CD4-positive, alpha-beta T cell treated with Interferon alpha-2 for 1 hour (primary cell): ENCODE results near the gene ST8SIA3.
"Not testable (repeated sequence)": the region's sequence is repeated elsewhere in the genome, so short reads cannot be mapped to it uniquely, and the experiment has no call there.

Experiments used
- DNase-seq, 2 donors: peaks; one replicate each; pipeline ENCODE4 v3.0.0-alpha.2; 2020 to 2022

The ST8SIA3 gene

DNA sequence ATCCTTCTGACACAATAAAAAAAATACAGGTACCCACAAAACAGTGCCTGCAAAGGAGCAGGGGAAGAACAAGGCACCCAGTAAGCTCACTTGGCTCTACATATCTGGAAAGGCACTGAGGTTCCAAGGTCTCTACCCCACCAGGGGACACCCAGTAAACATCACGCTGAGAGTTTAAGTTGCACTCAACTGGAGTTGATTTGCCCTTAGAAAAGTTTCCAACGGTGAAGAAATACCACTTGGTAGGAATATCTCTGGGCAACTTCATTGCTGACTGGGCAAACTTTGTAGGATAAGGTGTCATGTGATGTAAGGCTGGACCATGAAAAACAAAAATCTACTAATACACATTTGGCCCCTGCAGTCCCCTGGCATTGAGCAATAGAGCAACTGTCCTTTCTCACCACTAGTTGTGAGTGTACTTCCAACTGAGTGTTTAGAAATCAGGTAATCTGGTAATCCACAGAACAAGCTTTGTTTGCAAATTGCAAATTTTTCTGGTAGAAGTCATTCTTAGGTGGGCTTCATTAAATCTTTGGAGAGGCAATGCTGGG, 14.2 kb downstream of the ST8SIA3 start:
- DNase-seq, result no peak

DNA sequence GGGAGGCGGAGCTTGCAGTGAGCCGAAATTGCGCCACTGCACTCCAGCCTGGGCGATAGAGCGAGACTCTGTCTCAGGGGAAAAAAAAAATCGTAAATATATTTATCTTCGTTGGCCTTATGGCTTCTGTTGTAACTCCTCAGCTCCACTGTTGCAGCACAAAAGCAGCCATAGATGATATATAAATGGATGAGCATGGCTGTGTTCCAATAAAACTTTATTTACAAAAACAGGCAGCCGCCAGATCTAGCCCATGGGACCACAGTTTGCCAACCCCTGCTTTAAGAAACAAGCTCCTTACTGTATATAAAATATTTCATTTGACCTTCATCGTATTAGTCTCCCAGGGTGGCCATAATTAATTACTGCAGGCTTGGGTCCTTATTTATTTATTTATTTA, 20.1 kb downstream of the ST8SIA3 start:
- DNase-seq, result no peak

DNA sequence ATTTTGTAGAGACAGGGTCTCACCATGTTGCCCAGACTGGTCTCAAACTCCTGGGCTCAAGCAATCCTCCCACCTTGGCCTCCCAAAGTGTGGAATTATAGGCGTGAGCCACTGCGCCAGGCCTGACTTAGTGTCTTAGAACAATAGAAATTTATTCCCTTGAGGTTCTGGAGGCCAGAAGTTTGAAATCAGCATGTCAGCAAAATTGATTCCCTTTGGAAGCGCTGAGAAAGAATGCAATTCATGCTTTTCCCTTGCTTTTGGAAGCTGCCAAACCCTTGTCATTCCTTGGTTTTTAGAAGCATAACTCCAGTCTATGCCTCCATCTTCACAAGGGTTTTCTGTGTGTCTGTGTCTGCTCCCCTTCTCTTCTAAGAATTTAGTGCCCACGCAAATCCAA, 20.7 kb downstream of the ST8SIA3 start:
- no peak for DNase-seq

DNA sequence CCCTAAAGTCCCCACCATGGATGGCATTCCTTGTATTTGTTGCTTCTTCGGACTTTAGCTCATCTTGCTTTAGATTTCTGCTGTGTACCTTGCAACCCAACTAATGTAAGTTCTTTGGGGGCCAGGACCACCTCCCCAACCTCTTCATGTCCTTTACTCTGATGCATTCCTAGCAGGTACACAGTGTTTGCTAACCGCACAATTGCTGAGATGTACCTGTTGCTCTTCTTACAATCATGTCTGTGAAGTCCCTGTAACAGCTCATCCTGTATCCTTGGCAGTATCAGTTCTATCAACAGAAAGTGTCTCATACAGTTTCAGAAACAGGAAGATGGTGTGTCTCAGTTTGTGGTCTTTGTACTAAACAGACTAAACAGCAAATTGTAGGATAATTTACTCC, 24.1 kb downstream of the ST8SIA3 start:
- DNase-seq, result no peak

DNA sequence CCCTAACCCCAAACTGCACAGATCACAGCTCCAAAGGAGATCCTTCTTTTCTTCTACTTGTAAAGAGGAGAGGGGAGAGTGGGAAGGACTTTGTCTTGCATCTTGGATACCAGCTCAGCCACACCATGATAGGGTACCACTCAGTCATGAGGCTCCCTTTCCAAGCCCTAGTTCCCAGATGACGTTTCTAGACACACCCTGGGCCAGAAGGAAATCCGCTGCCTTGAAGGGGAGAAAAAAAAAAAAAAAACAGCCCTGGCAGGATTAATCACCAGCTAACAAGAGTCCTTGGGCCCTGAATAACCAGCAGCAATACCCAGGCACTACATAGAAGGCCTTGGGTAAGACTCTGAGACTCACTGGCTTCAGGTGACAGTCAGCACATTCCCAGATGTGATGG, 36.9 kb downstream of the ST8SIA3 start:
- DNase-seq, result no peak

DNA sequence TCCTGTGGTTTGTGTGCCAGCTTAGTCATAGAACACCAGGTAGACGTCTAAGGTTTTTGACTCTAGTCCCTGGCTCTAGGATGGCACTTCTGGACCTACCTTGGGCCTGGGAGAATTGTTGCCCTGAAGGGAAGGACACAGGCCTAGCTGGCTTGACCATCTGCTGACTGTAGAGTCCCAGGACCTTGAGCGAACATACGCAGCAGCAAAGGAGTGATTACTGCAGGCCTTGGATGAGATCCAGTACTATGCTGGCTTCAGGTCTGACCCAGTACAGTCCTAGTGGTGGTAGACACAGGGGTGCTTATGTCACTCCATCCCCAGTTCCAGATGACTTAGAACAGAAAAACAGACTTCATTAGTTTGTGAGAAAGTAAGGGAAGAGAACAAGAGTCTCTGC, 37.7 kb downstream of the ST8SIA3 start:
- DNase-seq, result no peak

DNA sequence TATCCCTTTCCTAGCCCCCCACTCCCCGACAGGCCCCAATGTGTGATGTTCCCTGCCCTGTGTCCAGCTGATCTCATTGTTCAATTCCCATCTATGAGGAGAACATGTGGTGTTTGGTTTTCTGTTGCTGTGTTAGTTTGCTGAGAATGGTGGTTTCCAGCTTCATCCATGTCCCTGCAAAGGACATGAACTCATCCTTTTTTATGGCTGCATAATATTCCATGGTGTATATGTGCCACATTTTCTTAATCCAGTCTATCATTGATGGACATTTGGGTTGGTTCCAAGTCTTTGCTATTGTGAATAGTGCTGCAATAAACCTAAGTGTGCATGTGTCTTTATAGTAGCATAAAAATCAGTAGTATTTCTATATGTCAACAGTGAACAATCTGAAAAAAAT, 42.4 kb downstream of the ST8SIA3 start:
- not testable (repeated sequence) for DNase-seq

DNA sequence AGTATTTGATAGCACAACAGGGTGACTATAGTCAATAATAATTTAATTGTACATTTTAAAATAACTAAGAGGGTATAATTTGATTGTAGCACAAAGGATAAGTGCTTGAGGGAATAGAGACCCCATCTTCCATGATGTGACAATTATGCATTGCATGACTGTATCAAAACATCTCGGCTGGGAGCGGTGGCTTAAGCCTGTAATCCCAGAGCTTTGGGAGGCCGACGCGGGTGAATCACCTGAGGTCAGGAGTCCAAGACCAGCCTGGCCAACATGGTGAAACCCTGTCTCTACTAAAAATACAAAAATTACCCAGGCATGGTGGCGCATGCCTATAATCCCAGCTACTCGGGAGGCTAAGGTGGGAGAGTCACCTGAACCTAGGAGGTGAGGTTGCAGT, 44.5 kb downstream of the ST8SIA3 start:
- DNase-seq, result not testable (repeated sequence)

DNA sequence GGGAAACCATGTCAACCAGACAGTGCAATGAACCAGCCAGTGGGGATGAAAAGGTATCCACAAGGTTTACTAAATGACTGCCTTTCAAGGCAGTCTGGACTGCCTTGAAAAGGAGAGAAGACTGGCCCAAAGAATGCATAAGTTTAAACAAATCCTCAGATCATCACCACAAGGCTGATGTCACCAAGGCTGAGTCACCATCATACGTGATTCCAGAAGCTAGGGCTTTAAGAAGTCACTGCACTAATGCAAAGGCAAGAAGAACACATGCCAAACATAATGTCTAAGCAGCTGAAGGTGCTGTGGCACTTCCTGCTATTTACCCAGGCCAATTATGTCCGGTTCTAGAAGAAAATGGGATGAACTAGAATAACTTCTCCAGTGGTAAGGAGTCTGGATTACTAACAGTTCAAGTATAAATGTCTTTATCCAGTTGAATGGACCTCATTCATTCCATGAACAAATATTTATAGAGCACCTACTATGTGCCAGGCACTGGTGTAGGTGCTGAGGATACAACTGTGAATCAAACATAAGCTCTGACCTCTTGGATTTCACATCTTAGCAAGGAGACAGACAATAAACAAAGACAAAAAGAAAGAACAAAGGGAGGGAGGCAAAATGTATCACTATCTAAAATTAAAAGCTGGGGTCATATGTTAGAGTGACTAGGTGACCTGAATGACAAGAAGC, 45.2 kb downstream of the ST8SIA3 start:
- no peak for DNase-seq

DNA sequence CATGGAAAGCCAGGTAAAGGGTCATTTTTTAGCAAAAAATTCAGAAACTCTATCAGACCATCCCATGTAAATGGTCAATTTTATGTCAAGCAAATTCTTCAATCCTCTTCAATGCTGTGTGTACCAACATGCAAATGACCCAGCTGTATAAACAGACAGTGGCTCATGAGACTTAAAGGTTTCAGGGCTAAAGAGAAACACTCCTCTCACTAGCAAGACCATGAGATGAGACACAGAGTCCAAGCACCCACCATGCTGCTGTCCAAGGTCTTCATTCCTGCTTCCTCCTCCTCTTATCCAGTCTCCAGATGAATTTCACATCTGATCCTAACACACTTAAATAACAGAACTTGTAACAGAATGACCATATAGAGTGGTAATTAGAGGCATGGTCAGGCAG, 52.0 kb downstream of the ST8SIA3 start:
- DNase-seq, result no peak

DNA sequence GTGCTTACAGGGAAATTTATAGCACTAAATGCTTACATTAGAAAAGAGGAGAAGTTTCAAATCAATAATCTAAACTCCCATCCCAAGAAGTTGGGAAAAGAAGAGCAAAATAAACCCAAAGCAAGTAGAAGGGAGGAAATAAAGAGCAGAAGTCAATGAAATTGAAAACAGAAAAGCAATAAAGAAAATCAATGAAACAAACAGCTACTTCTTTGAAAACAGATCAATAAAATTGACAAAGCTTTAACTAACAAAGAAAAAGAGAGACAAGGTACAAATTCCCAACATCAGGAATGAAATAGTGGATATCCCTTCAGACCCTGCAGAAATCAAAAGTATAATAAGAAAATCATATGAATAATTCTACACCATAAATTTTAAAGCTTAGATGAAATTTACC, 57.3 kb downstream of the ST8SIA3 start:
- no peak for DNase-seq

DNA sequence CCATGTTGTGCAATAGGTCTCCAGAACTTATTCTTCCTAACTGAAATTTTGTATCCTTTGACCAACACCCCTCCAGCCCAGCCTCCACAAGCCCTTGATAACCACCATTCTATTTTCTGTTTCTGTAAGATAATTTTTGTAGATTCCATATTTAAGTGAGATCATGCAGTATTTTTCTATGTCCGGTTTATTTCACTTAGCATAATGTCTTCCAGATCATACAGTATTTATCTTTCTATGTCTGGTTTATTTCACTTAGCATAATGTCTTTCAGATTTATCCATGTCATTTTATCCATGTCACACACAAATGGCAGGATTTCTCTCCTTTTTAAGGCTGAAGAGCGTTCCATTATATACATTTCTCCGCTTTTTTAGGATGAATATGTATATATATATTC, 58.4 kb downstream of the ST8SIA3 start:
- no peak for DNase-seq

DNA sequence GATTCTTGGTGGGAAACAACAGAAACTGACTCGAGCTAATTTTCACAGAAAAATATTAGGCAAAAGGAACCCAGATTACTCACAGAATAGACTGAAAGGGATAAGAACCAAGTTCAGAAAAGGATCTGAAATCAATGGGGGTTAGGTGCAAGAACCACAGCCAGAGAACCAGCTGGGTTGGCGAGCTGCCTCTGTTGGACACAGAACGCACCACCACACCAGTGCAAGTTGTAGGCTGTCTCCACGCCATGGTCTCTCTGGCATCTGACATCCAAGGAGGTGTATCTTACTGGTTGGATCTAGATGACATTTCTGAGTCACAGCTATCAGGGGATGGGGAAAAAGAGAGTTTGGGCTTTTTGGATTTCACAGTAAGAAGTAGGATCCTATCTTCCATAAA, 64.2 kb downstream of the ST8SIA3 start:
- no peak for DNase-seq
